ENCODE measurements around the gene KCNK10.

- TF ChIP-seq CTCF (IDR thresholded peaks at IDR 0.05) (no peak), EZH2 (IDR thresholded peaks at IDR 0.05; ENCODE audit: borderline replicate concordance, insufficient read depth, low read depth, low read length, poor library complexity, severe bottlenecking) (no peak)
Measured at GRCh38 chr14:88247228-88247627, 75.8 kb downstream of the KCNK10 start.
